DOHH2 (cell line): ENCODE data around the gene IRS2.

Experiments
- H3F3A ChIP-seq: fragments of 200-600 bp; sonication (generic), shearing (Covaris generic); 2 replicates; pipeline ENCODE4 v1.6.0; 2016; ENCODE audit warnings: antibody characterized with exemption, mild to moderate bottlenecking; ENCODE audit not compliant: control insufficient read depth, insufficient read depth
- H3K27ac ChIP-seq: fragments of 200-600 bp; sonication (generic); 2 replicates; pipeline ENCODE4 v1.5.1; 2014; ENCODE audit warnings: low read depth, mild to moderate bottlenecking, low read length, moderate library complexity
- H3K27me3 ChIP-seq: fragments of 200-600 bp; sonication (generic); 2 replicates; pipeline ENCODE4 v1.6.1; 2014; ENCODE audit warnings: mild to moderate bottlenecking, low read length, mixed read lengths; ENCODE audit not compliant: control insufficient read depth
- H3K36me3 ChIP-seq: fragments of 200-600 bp; sonication (generic); 2 replicates; pipeline ENCODE4 v1.6.1; 2014; ENCODE audit warnings: mild to moderate bottlenecking, low read length, moderate library complexity, mixed read lengths; ENCODE audit not compliant: control insufficient read depth
- H3K4me1 ChIP-seq: fragments of 200-600 bp; sonication (generic); 2 replicates; pipeline ENCODE4 v1.6.1; 2014; ENCODE audit warnings: mild to moderate bottlenecking, low read length, mixed read lengths; ENCODE audit not compliant: control insufficient read depth
- H3K4me2 ChIP-seq: fragments of 200-600 bp; sonication (generic); 2 replicates; pipeline ENCODE4 v1.6.0; 2014; ENCODE audit warnings: mild to moderate bottlenecking, low read length, moderate library complexity
- H3K4me3 ChIP-seq: fragments of 200-600 bp; sonication (generic); 2 replicates; pipeline ENCODE4 v1.5.1; 2014; ENCODE audit warnings: mild to moderate bottlenecking, low read length, mixed read lengths
- H3K79me2 ChIP-seq: fragments of 200-600 bp; sonication (generic); 2 replicates; pipeline ENCODE4 v1.6.1; 2014; ENCODE audit warnings: mild to moderate bottlenecking, low read length, mixed read lengths; ENCODE audit not compliant: control insufficient read depth
- H3K9me2 ChIP-seq: fragments of 200-600 bp; sonication (generic); replicated peaks from 2 replicates; pipeline ENCODE4 v1.6.1; 2014; ENCODE audit warnings: mild to moderate bottlenecking, low read length, mixed read lengths; ENCODE audit not compliant: control insufficient read depth
- H3K9me3 ChIP-seq: fragments of 200-600 bp; sonication (generic); 2 replicates; pipeline ENCODE4 v1.6.1; 2014; ENCODE audit warnings: antibody characterized with exemption, low read length, mixed read lengths; ENCODE audit not compliant: control insufficient read depth, insufficient read depth
- H4K20me1 ChIP-seq: fragments of 200-600 bp; sonication (generic); 2 replicates; pipeline ENCODE4 v1.6.0; 2014; ENCODE audit warnings: low read depth, mild to moderate bottlenecking, antibody characterized with exemption, low read length, moderate library complexity; ENCODE audit not compliant: control insufficient read depth, insufficient read depth
- CTCF ChIP-seq: fragments of 200-600 bp; sonication (generic); IDR thresholded peaks from one replicate; pipeline ENCODE4 v1.5.1; 2014; ENCODE audit warnings: antibody characterized with exemption, mild to moderate bottlenecking, low read depth, low read length; ENCODE audit not compliant: poor library complexity, severe bottlenecking
- EZH2phosphoT487 ChIP-seq: fragments of 200-600 bp; sonication (generic); IDR thresholded peaks from 2 replicates; pipeline ENCODE4 v1.6.1; 2017; ENCODE audit warnings: borderline replicate concordance, mild to moderate bottlenecking, antibody characterized with exemption, low read length, moderate library complexity, mixed read lengths

Gene IRS2

GRCh38 chr13:109746364-109746763 lies 40.0 kb downstream of the IRS2 start:
- H3K9me2 ChIP-seq: no peaks in the 10 kb centered on the region
- no peak overlapping the region for H3K27ac ChIP-seq
- TF ChIP-seq CTCF: no peak
- TF ChIP-seq EZH2phosphoT487: no peak
- no peak overlapping the region for H3K4me2 ChIP-seq
- no peaks in the 10 kb centered on the region for H3K79me2 ChIP-seq
- no peaks in the 10 kb centered on the region for H3K36me3 ChIP-seq
- no peak overlapping the region for H3K4me3 ChIP-seq
- no peaks in the 10 kb centered on the region for H3K9me3 ChIP-seq
- no peaks in the 10 kb centered on the region for H4K20me1 ChIP-seq
- H3F3A ChIP-seq: no peaks in the 10 kb centered on the region
- H3K4me1 ChIP-seq: no peaks in the 10 kb centered on the region
- no peaks in the 10 kb centered on the region for H3K27me3 ChIP-seq

- Histone ChIP-seq H3F3A (no peaks in the 10 kb centered on the region), H3K4me2 (no peak overlapping the region), H4K20me1 (no peaks in the 10 kb centered on the region), H3K36me3 (no peaks in the 10 kb centered on the region), H3K4me1 (no peaks in the 10 kb centered on the region), H3K9me2 (no peaks in the 10 kb centered on the region), H3K79me2 (no peaks in the 10 kb centered on the region), H3K27me3 (no peaks in the 10 kb centered on the region), H3K9me3 (no peaks in the 10 kb centered on the region), H3K27ac (no peak overlapping the region), H3K4me3 (no peak overlapping the region)
- TF ChIP-seq EZH2phosphoT487 (no peak), CTCF (no peak)
Observed at GRCh38 chr13:109745702-109746101, 40.7 kb downstream of the IRS2 start.

GRCh38 chr13:109745060-109745459 lies 41.3 kb downstream of the IRS2 start:
- Histone ChIP-seq H3K4me2 (no peak overlapping the region), H3F3A (no peaks in the 10 kb centered on the region), H3K27ac (no peak overlapping the region), H3K36me3 (no peaks in the 10 kb centered on the region), H3K9me2 (no peaks in the 10 kb centered on the region), H3K4me1 (no peaks in the 10 kb centered on the region), H3K79me2 (no peaks in the 10 kb centered on the region), H3K9me3 (no peaks in the 10 kb centered on the region), H3K4me3 (no peak overlapping the region), H4K20me1 (no peaks in the 10 kb centered on the region), H3K27me3 (no peaks in the 10 kb centered on the region)
- no peak for TF ChIP-seq EZH2phosphoT487
- TF ChIP-seq CTCF: no peak
